HepG2 (cell line): ENCODE data around the gene NOL4L. TPM values are rescaled to one million over a fixed set of nuclear protein-coding genes. Genes with fewer than 3 reads are reported as not detected.
A peak's percentile ranks its signal among the peaks of the same experiment; 100 is the strongest.

ENCODE experiments used
- CREB1 ChIP-seq, 2 experiments: fragments of 450-650 bp in 1 of 2; IDR thresholded peaks; 2 replicates each; pipeline ENCODE4 v1.6.1; 2016 to 2017; ENCODE audit warnings: control low read depth in 1 of 2, mild to moderate bottlenecking in 1 of 2, missing compliant biosample characterization in 1 of 2, missing genetic modification characterization in 1 of 2
- FOXK2 ChIP-seq: fragments of 450-650 bp; IDR thresholded peaks from 2 replicates; pipeline ENCODE4 v1.6.1; 2016
- HDAC1 ChIP-seq: sonication (generic); formaldehyde crosslinking; IDR thresholded peaks from 2 replicates; pipeline ENCODE4 v1.5.1; 2020; ENCODE audit warnings: mild to moderate bottlenecking, missing genetic modification reagents
- NCOA2 ChIP-seq: sonication (generic); formaldehyde crosslinking; IDR thresholded peaks from 2 replicates; pipeline ENCODE4 v1.8.0; 2022; ENCODE audit warnings: inconsistent platforms
- NFRKB ChIP-seq: fragments of 450-650 bp; IDR thresholded peaks from 2 replicates; pipeline ENCODE4 v1.6.1; 2017
- NFYC ChIP-seq: IDR thresholded peaks from 2 replicates; pipeline ENCODE4 v1.6.1; 2016; ENCODE audit warnings: missing genetic modification reagents, missing compliant biosample characterization
- RXRA ChIP-seq: sonication (generic); formaldehyde crosslinking; IDR thresholded peaks from 2 replicates; pipeline ENCODE4 v1.5.1; 2020; ENCODE audit warnings: missing genetic modification reagents
- SETDB1 ChIP-seq: sonication (generic); formaldehyde crosslinking; IDR thresholded peaks from 2 replicates; pipeline ENCODE4 v1.5.1; 2020; ENCODE audit warnings: missing genetic modification reagents, mild to moderate bottlenecking, borderline replicate concordance
- SNRNP70 ChIP-seq: fragments of 200-400 bp; formaldehyde crosslinking; IDR thresholded peaks from 2 replicates; pipeline ENCODE4 v1.6.1; 2017; ENCODE audit warnings: mild to moderate bottlenecking, low read depth, low read length, moderate library complexity
- SP140L ChIP-seq: sonication (generic); formaldehyde crosslinking; IDR thresholded peaks from 2 replicates; pipeline ENCODE4 v1.4.0; 2020; ENCODE audit warnings: missing genetic modification reagents, borderline replicate concordance
- ZNF274 ChIP-seq: sonication (generic); formaldehyde crosslinking; IDR thresholded peaks from 2 replicates; pipeline ENCODE4 v1.5.1; 2020; ENCODE audit warnings: mild to moderate bottlenecking, missing genetic modification reagents
- ZNF343 ChIP-seq: sonication (generic); formaldehyde crosslinking; IDR thresholded peaks from 2 replicates; pipeline ENCODE4 v1.4.0; 2020; ENCODE audit warnings: mild to moderate bottlenecking, missing genetic modification reagents
- ZNF367 ChIP-seq: sonication (generic); formaldehyde crosslinking; IDR thresholded peaks from 2 replicates; pipeline ENCODE4 v1.4.0; 2020; ENCODE audit warnings: missing genetic modification reagents, borderline replicate concordance
- ZNF607 ChIP-seq: sonication (generic); formaldehyde crosslinking; IDR thresholded peaks from 2 replicates; pipeline ENCODE4 v1.5.1; 2020; ENCODE audit warnings: missing genetic modification reagents, mild to moderate bottlenecking, borderline replicate concordance
- ZSCAN25 ChIP-seq: sonication (generic); formaldehyde crosslinking; IDR thresholded peaks from 2 replicates; pipeline ENCODE4 v1.8.0; 2022; ENCODE audit warnings: mild to moderate bottlenecking, missing genetic modification reagents
- polyA plus RNA-seq, 8 experiments: library from polyadenylated mRNA; depleted of rRNA in 3 of 8; stranded (reverse) in 7 of 8; unstranded in 1 of 8; fragments of >200 nt; fragmentation: Illumina TruSeq in 4 of 8; extraction: Trizol in 4 of 8; gene quantifications; 2 replicates each; pipeline versions ENCODE4 v1.2.1 to v1.2.3, GENCODE V29; 2011 to 2016; ENCODE audit warnings: low read depth in 4 of 8, missing spikeins in 1 of 8, mixed read lengths in 1 of 8; ENCODE audit not compliant: insufficient read depth in 1 of 8
- total RNA-seq, 5 experiments: library from RNA; depleted of rRNA; stranded (reverse); fragments of >200 nt; fragmentation: Illumina TruSeq; extraction: Trizol; gene quantifications; 2 replicates each; pipeline ENCODE4 v1.2.3, GENCODE V29; 2016; ENCODE audit warnings: low read depth in 1 of 5
- TF ChIP-seq, protein P1 (sequence below): sonication (generic); formaldehyde crosslinking; IDR thresholded peaks from 2 replicates; pipeline ENCODE4 v1.5.0; 2020; ENCODE audit warnings: mild to moderate bottlenecking, missing genetic modification reagents
- TF ChIP-seq, protein P2 (sequence below): sonication (generic); formaldehyde crosslinking; IDR thresholded peaks from 2 replicates; pipeline ENCODE4 v1.8.0; 2023; ENCODE audit warnings: mild to moderate bottlenecking, missing genetic modification reagents
- TF ChIP-seq, protein P3 (sequence below): IDR thresholded peaks from 2 replicates; pipeline ENCODE4 v1.6.1; 2018; ENCODE audit warnings: missing genetic modification reagents, mild to moderate bottlenecking, missing compliant biosample characterization

NOL4L gene
- total and polyA plus RNA-seq, 2 of the 13 experiments (the other 11 are each of a cell fraction or from before 2014, with no cell fraction given): 16.6 to 35.4 TPM

DNA sequence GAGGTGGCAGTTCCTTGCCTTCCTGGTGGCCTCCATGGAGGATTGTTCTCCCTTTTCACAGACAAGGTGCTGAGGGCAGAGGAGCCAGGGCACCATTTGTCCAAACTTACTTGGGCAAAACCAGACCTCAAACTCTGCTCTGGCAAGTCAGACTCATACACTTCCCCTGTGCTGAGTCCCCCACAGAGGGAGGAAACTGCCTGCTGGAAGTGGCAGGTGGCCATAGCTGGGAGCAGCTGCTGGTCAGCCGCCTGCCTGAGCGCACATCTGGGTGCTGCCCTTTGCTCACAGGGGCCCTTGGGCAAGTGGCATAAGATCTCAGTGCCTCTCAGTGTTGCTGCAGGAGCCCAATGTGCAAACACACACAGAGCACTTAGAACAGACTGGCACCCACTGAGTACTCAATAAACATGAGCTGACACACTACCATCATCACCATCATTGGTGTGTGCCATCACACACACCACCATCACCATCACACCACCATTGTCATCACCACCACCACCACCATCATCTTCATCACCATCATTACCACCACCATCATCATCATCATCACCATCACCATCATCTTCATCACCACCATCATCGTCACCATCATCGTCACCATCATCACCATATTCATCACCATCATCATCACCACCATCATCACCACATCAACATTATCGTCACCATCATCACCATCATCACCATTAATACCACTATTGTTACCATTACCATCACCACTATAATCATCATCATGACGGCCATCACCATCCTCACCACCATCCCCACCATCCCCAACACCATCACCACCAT, 17.6 kb downstream of the NOL4L start (continued):
- TF ChIP-seq SETDB1 (CRISPR knock-in tag): no peak
- TF ChIP-seq SP140L: no peak
- TF ChIP-seq, protein P1, sequence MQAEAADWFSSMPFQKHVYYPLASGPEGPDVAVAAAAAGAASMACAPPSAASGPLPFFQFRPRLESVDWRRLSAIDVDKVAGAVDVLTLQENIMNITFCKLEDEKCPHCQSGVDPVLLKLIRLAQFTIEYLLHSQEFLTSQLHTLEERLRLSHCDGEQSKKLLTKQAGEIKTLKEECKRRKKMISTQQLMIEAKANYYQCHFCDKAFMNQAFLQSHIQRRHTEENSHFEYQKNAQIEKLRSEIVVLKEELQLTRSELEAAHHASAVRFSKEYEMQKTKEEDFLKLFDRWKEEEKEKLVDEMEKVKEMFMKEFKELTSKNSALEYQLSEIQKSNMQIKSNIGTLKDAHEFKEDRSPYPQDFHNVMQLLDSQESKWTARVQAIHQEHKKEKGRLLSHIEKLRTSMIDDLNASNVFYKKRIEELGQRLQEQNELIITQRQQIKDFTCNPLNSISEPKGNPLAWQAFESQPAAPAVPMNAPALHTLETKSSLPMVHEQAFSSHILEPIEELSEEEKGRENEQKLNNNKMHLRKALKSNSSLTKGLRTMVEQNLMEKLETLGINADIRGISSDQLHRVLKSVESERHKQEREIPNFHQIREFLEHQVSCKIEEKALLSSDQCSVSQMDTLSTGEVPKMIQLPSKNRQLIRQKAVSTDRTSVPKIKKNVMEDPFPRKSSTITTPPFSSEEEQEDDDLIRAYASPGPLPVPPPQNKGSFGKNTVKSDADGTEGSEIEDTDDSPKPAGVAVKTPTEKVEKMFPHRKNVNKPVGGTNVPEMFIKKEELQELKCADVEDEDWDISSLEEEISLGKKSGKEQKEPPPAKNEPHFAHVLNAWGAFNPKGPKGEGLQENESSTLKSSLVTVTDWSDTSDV (CRISPR knock-in tag): no peak
- peak; percentile 57; the same call in 1 of the 2 replicates for TF ChIP-seq FOXK2
- TF ChIP-seq ZNF274 (CRISPR knock-in tag): no peak
- TF ChIP-seq RXRA: 0 out of 2 replicates have a peak, but pooled peaks have one; percentile 12
- TF ChIP-seq HDAC1 (CRISPR knock-in tag): no peak
- no peak for TF ChIP-seq ZSCAN25 (CRISPR knock-in tag)
- no peak for TF ChIP-seq ZNF367 (CRISPR knock-in tag)
- TF ChIP-seq, protein P2, sequence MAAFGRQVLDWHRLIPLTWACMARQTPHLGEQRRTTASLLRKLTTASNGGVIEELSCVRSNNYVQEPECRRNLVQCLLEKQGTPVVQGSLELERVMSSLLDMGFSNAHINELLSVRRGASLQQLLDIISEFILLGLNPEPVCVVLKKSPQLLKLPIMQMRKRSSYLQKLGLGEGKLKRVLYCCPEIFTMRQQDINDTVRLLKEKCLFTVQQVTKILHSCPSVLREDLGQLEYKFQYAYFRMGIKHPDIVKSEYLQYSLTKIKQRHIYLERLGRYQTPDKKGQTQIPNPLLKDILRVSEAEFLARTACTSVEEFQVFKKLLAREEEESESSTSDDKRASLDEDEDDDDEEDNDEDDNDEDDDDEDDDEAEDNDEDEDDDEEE (CRISPR knock-in tag): no peak
- TF ChIP-seq NFYC (CRISPR knock-in tag): no peak
- TF ChIP-seq NCOA2: no peak
- no peak for TF ChIP-seq NFRKB
- TF ChIP-seq, protein P3, sequence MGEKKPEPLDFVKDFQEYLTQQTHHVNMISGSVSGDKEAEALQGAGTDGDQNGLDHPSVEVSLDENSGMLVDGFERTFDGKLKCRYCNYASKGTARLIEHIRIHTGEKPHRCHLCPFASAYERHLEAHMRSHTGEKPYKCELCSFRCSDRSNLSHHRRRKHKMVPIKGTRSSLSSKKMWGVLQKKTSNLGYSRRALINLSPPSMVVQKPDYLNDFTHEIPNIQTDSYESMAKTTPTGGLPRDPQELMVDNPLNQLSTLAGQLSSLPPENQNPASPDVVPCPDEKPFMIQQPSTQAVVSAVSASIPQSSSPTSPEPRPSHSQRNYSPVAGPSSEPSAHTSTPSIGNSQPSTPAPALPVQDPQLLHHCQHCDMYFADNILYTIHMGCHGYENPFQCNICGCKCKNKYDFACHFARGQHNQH (CRISPR knock-in tag): no peak
- TF ChIP-seq SNRNP70: no peak
- TF ChIP-seq CREB1 (IDR thresholded peaks at IDR 0.05): peak; percentile 99
- no peak for TF ChIP-seq CREB1 (CRISPR knock-in tag; IDR thresholded peaks at IDR 0.05)
- TF ChIP-seq ZNF343 (CRISPR knock-in tag): no peak
- no peak for TF ChIP-seq ZNF607 (CRISPR knock-in tag)
